GM19023 (cell line): Measurements from ENCODE around the gene MICU1.
"Not testable (repeated sequence)": the region's sequence is repeated elsewhere in the genome, so short reads cannot be mapped to it uniquely, and the experiment has no call there.

ENCODE experiments used
- ATAC-seq: cut with Tn5 transposase; IDR thresholded peaks from one replicate; pipeline ENCODE4 v1.9.1; 2021; ENCODE audit warnings: mild to moderate bottlenecking, moderate library complexity; ENCODE audit not compliant: unreplicated experiment

MICU1 gene

GRCh38 chr10:72331575-72332422 lies 294.1 kb downstream of the MICU1 start:
- ATAC-seq, result peak; percentile 38

- no peak for ATAC-seq
These were observed 295.8 kb downstream of the MICU1 start for GRCh38 chr10:72330069-72330426.

GRCh38 chr10:72329290-72330068 lies 296.4 kb downstream of the MICU1 start:
- ATAC-seq, result no peak

GRCh38 chr10:72328829-72329204 lies 297.1 kb downstream of the MICU1 start:
- ATAC-seq, result no peak

- no peak for ATAC-seq
These were observed 297.6 kb downstream of the MICU1 start for GRCh38 chr10:72328045-72328828.

- not testable (repeated sequence) for ATAC-seq
These were observed 298.9 kb downstream of the MICU1 start for GRCh38 chr10:72326665-72327603.

- ATAC-seq, result not testable (repeated sequence)
These were observed 300.4 kb downstream of the MICU1 start for GRCh38 chr10:72325243-72326175.

- no peak for ATAC-seq
These were observed 302.1 kb downstream of the MICU1 start for GRCh38 chr10:72323771-72324191.

- ATAC-seq, result no peak
These were observed 302.6 kb downstream of the MICU1 start for GRCh38 chr10:72323108-72323749.

- no peak for ATAC-seq
These were observed 303.4 kb downstream of the MICU1 start for GRCh38 chr10:72322280-72323058.

GRCh38 chr10:72322030-72322279 lies 303.9 kb downstream of the MICU1 start:
- ATAC-seq, result no peak

- ATAC-seq, result no peak
These were observed 304.4 kb downstream of the MICU1 start for GRCh38 chr10:72321248-72322029.

GRCh38 chr10:72320676-72321247 lies 305.1 kb downstream of the MICU1 start:
- peak; percentile 61 for ATAC-seq

GRCh38 chr10:72319416-72320254 lies 306.2 kb downstream of the MICU1 start:
- ATAC-seq, result peak; percentile 60

GRCh38 chr10:72318418-72319262 lies 307.2 kb downstream of the MICU1 start:
- no peak for ATAC-seq
